Measurements from ENCODE around the gene TNFRSF19.

TNFRSF19 gene

DNA sequence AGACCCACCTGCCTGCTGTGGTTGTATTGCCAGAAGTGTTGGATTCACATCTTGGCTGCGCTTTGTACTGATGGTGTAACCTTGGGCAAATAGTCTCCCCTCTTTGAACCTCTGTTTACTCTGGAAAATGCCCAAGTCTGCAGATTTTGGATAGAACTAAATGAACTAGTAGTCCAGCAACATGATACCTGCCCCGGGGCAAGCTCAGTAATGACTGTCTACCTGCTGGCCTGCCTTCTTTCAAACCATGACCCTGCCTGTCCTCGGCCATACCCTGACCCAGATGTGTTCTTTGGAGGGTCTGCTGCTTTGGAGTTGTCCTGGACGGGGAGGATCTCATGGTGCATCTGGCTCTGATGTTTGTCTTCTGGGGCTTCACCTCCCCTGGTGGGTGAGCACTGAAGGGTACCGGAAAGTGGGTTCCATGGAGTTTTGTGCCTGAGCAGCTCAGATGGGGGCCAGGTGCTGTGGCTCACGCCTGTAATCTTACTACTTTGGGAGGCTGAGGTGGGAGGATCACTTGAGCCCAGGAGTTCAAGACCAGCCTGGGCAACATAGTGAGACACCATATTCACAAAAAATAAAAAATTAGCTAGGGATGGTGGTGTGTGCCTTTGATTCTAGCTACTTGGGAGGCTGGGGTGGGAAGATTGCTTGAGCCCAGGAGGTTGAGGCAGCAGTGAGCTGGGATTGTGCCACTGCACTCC, 59.5 kb downstream of the TNFRSF19 start:
- DNase-seq = no peak

DNA sequence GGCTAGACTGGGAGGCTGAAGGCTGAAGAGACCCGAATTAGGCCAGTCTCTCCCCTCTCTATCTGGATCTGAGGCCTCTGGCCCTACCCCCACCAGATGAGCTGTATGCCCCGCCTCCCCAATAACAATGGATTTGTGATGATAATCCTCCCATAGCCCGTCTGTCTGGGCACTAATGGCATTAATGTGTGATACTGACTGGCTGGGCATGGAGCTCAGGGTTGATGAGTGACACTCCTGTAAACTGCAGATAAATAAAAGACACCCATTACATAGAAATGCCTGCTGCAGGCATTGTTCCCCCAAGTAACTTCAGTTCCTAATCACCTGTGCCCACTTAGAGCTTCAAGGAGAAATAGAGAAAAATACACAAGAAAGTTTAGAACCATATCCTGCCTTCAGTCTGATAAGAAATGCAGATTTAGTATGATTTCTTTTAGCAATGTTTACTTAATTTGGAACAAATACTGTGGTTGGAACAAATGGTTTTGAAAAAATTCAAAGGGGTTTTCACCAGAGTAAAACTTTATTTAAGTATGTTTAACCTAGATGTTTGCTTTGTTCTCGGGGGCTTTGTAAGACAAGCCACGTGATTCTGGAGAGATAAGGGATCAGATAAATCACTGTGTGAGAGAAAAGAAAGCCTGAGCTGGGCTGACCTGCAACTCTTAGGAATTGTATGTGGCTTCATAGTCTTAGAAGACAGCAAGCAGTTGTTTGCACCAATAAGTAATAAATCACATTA, 60.3 kb downstream of the TNFRSF19 start:
- no peak for DNase-seq

DNA sequence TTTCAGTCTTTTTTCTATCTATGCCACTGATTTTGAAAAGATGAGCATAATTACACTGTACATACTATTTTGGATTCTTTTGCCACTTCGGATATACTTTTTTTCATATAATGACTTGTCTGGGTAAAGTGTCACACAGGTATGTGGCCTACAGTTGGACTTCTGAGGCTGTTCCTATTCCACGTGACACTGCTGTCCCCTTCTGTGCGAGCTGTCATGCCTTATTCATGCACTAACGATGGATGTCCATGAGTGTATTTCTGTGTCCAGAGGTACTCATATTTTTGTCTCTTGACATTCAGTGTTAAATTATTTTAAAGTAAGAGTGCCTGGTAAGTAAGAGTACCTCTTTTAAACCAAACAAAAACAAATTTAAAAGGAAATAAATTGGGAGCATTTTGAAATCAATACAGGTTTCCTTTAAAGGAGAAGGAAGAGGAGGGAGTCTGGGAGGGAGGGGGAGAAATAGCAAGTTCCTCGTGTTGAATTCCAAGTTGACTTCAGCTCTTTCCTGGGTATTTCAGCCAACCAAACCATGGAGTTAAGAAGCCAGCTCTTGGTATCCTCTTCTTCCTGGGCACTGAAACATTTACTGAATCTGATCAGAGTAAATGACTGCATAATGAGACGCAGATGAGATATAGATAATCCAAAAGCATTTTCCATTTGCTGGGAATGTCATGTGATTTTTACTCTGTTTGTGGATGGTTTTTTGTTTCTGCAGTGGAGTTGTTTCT, 61.3 kb downstream of the TNFRSF19 start:
- no peak for DNase-seq

DNA sequence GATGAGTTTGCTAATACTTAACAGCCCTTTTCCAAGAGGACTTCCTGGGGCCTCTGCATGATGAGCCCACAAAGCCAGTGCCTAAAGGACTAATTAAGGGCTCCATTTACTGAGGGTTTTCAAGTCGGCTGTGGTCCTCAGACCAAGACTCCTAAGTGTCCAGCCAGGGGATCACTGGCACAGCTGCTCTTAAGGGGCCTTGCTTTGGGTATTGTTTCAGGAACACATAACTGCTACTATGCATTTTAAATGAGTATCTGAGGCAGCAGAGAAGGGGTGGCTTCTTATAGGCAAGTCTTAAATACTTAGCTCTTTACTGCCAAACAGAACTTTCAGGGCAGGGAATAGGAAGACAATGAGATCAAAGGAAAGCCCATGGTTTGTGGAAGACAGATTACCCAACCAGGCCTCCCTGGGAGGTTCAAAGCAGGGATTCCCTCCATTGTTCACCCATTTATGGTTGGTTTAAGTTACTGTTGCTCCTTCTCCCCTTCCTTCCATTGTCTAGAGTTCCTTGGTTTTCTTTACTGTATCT, 61.9 kb downstream of the TNFRSF19 start:
- no peak for DNase-seq

DNA sequence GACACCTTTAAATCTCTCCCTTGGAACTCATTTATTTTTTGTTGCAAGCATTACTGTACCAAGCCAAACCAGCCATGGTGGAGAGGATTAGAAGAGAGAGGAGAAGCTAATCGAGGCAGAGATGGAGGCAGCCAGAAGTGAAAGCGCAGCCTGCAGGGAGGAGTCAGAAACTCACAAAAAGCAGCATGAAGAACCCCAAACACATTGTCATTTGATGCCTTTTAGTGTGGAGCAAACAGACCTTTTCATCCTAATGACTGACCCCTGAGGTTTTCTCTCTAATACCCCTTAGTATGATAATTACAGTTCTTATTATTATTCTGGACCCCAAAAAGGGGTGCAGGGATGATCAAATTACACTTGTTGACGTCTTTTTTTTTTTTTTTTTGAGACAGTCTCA, 62.5 kb downstream of the TNFRSF19 start:
- DNase-seq = no peak

DNA sequence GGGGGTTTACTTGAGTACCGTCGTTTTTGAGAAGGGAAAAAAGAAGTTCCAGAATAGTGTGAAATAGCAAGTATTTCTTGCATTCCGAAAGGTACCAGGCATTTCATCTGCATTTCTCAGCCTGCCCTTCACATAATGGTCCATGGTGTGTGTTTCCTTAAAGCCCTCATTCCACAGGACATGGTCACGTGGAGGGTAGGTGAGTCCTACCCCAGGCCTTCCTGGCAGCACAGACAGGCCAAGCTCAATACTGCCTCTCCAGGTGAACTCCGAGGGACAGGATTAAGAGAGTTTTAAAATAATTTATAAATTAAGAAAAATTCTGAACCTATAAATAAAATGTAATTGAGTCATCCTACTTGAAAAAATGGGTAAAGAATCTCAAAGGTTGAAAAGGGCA, 64.7 kb downstream of the TNFRSF19 start:
- DNase-seq = no peak

DNA sequence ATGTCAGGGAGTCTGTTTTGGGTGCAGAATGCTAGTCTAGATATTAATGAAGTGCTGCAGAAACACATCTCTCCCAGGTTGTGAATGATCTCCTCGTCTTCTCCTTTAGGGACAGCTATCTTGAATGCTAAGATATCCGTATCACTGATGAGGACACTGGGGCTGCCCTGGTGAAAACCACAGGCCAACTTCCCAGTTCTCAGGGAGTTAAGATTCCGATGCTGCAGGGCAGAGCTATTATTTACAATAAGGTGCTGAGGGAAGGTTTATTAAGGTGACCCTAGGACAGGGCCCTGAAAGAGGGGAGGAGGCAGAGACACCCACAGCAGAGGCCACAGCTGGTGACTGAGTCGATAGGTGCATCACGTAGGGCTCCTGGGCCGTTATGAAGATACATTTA, 66.1 kb downstream of the TNFRSF19 start:
- DNase-seq = no peak

DNA sequence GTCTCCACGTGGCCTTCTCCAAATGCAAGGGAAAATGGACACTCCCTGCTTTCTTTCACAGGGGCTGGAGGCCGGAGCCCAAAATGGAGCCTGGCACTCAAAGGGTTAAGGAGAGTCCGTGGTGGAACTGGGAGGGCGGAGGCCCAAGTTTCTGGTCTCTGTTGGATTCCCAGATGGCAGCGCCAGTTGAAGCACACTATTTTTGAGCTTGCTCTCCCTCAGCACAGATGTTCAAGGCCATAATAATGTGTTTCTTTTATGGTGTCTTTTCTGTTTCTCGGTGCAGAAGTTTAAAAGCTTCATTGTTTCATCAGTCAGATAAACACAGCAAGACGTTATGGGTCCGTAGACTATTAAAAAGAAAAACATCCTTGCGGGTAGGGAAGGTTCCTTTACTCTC, 67.6 kb downstream of the TNFRSF19 start:
- DNase-seq = no peak

DNA sequence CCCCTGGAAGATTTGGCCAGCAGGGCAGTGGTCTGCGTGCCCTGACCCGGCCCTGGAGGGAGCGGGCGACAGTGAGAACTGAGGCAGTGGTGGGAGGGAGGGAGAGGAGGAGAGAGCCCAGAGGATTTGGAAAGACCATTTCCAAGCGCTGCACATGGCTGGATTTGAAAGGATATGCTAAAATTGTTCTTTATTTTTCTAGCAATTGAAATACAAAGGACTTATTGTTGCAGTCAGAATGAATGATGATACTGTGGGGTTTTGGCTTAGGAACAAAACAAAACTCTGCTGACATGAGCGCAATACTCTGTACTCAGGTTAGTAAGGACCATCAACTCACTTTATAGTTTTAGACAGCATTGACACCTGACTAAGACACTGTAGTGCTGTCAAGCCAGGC, 69.5 kb downstream of the TNFRSF19 start:
- no peak for DNase-seq

DNA sequence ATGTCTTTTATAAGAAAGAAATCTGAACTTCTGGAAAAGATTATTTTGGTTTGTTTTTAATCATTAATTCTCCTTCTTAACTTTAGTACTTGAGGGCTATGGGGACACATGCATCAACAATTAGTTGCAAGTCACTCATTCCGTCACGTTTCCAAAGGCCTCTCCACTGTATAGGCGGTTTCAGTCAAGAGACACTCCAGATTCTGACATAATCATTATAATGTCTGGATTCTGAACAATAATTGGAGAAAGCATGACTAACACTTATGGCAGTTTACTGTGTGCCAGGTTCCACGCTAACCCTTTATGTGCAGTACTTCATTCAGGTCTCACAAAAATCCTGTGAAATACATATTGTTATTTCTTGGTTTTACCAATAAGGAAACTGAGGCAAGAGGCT, 71.9 kb downstream of the TNFRSF19 start:
- DNase-seq = no peak

DNA sequence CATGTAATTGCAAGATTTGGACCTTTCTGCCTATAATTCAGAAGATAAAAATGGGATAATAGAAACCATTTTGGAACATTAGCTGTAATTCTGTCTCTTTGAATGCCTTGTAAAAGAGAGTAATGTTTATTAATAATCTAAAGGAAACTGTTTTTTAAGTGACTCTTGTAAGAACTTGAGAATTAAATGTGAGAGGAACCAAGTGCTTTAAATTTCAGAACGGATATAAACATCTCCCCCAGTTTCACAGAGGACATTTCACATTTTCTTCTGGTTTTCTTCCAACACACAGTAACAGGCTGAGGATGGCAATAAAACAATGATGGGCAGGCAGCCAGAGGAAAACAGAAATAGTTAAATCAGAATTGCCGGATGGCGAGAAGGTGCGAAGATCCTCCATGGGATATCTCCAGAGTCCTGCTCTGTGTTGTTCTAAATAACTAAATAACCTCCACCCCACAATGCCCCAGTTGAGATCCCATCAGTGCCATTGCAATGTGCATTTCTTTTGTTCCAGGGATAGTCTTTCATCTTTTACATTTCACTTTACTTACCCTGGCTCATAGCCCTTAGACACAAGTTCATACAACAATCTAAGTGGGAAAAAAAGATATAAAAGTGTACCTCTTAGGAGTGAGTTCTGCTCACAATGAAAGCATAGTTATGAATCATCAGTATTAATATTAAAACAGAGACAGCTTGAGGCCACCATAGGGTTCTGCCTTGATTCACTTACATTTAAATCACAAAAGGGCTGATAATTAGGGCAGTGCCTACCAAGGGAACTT, 73.3 kb downstream of the TNFRSF19 start:
- no peak for DNase-seq

DNA sequence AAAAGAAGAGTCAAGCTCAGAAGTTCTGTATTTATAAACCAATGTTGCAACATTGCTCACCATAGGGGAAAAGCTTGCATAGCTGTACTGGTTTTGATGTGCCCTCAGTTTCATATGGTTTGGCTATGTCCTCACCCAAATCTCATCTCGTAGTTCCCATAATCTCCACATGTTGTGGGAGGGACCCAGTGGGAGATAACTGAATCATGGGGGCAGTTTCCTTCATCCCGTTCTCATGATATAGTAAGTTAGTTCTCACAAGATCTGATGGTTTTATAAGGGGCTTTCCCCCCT, 73.9 kb downstream of the TNFRSF19 start:
- no peak for DNase-seq

DNA sequence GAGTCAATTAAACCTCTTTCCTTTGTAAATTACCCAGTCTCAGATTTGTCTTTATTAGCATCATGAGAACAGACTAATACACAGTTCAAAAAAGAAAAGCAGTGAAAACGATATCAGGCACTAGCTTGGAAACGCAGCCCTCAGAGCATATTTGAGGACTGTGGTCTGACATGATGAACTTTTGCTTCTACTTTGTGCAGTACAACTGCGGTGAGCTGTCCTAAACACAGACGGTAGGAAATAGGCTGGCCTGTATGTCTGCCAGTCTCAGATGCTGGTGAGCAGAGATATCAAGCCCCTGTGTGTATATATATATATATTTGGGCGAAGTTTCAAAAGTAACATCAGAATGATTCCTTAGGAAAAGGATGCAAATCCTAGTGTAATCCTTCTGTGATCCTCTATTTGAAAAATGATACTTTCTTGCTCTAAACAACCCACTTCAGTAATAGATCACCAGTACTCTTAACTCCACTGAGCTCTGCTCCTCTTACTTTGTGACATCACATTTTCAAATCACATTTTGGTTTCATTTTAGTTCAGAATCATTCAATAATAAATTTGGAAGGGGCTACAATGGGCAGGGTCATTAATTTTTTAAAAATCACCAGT, 74.4 kb downstream of the TNFRSF19 start:
- DNase-seq = no peak

DNA sequence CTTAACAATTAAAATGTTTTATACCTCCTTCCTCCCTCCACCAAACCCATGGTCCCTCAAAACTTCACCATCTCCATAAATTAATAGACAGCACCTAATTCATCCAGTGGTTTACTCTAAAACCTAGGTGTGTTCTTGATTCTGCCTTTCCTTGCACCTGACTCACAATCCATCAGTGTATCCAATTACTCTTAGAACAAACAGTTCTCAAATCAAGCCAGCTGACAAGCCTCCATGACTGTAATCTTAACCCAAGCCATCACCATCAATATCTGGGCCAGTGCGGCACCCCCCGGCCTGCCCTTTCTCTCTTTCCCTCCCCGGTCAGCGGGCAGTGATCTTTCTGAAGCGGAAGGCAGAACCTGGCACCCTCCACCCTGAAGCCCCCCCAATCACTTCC, 75.6 kb downstream of the TNFRSF19 start:
- DNase-seq = no peak

DNA sequence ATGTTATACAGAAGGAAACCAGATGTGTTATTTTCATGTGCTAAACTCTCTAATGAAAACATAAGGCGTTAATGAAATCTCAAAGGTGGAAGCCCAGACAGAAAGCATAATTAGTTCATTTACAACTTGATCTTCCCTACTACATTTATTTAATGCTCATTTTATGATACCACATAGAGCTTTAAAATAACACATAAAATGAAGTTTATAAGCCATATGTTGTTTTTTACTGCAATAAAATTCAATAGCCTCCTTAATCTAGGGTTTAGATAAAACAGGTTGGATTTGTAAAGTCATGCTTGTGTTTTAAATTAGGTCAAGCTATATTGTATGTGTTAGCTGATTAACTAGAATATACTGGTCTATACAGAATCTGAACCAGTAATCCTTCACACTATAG, 81.2 kb downstream of the TNFRSF19 start:
- DNase-seq = no peak

DNA sequence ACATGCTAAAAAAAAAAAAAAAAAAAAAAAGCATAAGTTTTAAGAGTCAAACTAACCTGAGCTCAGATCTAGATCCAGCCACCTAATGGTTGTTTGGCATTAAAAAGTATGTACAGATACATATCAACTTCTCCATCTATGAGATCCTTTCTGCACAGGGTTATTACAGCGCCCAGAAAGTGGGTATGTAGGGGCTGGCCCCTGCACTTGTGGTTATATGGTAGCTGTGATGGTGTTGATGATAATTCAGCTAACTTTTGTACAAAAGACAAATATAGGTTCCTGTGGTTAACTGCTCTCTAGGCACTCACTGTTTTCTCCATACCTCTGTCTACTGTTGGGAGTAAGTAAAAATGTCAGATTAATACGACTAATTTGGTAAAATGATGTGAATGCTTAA, 81.7 kb downstream of the TNFRSF19 start:
- DNase-seq = no peak

DNA sequence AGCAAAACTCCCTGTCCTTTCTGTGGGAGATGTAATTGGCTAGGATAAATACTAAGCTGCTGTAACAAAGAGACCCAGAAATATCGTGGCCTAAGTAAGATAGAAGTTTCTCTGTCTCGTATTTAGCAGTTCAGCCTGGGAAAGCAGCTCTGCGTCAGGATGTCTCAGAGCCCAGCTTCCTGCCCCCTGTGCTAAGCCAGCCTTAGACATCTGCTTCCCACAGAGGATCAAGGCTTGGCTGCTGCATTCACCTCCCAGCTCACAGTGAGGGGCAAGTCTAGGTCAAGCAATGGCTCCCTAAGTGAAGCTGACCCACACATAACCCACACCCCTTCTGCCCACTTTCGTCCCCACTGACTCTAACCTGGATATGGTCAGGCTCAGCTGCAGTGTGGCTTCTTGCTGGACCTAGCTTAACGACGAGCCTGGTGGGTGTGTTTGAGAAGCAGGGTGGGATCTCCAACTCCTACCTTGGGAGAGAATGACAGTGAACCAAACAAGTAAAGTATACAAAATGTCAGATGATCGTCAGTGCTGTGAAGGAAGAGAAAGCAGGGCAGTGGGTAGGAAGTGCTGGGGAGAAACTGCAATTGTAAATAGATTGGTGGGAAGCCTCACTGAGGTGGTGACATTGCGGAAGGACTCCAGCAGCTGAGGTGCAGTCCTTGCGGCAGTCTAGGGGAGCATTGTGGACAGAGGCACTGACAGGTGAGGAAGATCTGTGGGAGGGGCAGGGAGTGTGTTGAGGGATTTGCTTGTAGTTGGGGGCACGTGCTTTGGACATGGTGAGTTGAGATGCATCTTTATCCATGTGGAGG, 82.9 kb downstream of the TNFRSF19 start:
- DNase-seq = no peak

DNA sequence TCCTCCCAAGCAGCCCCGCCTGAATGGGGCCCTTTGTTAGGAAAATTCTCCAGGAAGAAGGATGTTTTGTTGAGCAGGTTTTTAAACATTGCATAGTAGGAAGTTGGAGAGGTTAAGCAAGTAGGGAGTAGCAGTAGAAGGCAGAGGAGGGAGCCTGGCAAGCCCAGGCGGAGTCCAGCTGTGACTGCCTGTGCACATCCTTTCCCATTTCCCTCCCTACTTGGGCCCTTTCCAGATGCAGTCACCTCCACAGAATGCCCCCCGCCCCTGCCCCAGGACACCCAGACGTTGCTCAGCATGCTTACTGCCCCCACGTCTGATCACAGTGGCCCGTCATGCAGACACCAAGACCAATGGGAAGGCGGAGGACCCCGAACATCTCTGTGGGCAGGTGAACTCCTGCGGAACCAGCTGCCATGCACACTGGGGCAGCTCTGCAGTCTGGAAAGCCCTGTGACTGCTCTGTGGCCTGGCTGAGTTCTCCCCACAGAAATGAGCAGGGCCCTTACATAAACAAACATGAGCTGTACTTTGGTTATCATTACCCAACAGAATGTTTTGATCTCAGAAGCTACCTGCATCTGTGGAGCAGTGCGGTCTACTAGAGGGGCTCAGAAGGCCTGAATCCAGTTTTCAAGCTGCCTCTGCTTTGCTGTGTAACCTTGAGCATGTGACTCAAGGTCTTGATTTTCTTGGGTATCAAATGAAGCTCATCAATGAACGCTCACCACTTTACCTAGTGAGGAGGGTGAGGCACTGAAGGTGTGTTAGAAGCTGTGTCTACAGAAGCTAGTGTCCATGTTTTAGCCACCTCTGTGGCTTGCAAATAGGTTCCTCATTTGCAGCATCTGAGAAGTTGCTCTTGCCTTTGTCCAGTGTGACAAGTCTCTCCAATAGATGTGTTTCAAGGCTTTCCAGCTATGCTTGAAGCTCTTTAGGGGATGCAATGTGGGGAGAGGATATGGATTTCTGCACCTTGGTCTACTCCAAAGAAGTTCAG, 84.2 kb downstream of the TNFRSF19 start:
- no peak for DNase-seq

DNA sequence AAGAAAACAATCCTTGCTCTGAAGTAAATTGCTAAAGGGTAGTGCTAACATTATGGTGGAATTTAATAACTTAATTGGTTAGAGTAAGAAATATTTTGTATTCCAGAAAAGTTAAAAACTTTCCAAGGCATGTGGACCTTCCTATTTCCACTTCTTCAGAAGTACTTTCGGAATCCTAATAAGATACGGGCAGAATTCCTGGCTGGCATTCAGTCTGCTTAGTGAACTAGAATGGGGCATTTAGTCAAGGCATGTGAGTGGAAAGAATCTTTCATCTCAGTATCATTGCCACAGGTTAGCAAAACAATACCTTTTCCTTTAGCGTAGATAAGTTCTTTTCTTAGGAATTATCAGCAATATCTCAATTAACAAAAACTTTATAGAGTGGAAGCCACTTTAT, 85.1 kb downstream of the TNFRSF19 start:
- DNase-seq = no peak

DNA sequence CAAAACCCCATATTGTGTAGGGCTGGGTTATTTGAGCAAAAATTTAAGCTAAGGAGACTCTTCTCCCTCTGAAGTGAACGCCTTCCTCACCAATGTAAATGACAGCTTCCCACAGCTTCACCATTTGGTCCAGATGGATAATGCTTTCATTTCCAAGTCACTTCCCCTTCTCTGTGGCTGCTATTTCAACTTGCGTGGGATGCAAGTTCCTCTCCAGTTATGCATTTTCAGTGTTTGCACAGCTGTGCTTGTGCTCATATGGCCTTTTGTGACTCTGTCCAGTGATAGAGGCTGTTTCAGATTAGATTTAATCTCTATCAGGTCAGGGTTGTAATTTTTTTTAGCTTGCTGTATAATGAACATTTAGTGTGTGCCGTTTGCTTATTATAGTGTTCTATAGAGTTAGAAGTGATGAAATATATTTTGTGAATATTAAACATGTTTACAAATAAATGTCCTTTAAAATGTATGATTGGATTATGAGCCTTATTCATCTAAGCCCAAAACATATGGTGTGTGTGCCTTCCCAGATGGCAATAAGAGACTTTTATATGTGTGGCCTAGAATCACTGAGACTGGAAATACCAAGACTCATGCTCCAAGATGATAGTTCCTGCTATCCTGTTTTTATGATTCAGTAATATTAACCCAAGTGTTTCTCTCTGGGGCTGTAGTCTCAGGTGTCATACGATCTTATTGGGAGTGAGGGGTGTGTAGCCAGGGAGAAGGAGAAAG, 86.6 kb downstream of the TNFRSF19 start:
- DNase-seq = no peak

Measured in CD4-positive, alpha-beta T cell treated with Interleukin-4 for 4 hours (primary cell).